Measurements from ENCODE around the gene ZNF516. TPM values are rescaled to one million over a fixed set of nuclear protein-coding genes. Genes with fewer than 3 reads are reported as not detected.

The ZNF516 gene
- total and polyA plus RNA-seq, 2 of the 13 experiments (the other 11 are each of a cell fraction or from before 2014, with no cell fraction given) = 16.6 to 18.7 TPM

GRCh38 chr18:76491776-76492668 is 3.0 kb downstream of the ZNF516 start (continued):
- TF ChIP-seq ZNF800 (CRISPR knock-in tag; IDR thresholded peaks at IDR 0.05) (peak; percentile 66; the same call in 1 of the 2 replicates), RFXANK (CRISPR knock-in tag; IDR thresholded peaks at IDR 0.05) (no peak), FOXO1 (CRISPR knock-in tag; IDR thresholded peaks at IDR 0.05) (no peak), ZNF563 (CRISPR knock-in tag; IDR thresholded peaks at IDR 0.05) (no peak), ZMYM3 (CRISPR knock-in tag; IDR thresholded peaks at IDR 0.05) (no peak), ZHX1 (CRISPR knock-in tag; IDR thresholded peaks at IDR 0.05; ENCODE audit: low read depth) (no peak), CREB1 (IDR thresholded peaks at IDR 0.05) (no peak), CREB1 (CRISPR knock-in tag; IDR thresholded peaks at IDR 0.05) (no peak), SP4 (CRISPR knock-in tag; IDR thresholded peaks at IDR 0.05) (no peak), SCMH1 (CRISPR knock-in tag; IDR thresholded peaks at IDR 0.05; ENCODE audit: borderline replicate concordance) (no peak), HHEX (CRISPR knock-in tag; IDR thresholded peaks at IDR 0.05) (no peak), SNRNP70 (IDR thresholded peaks at IDR 0.05; ENCODE audit: low read depth, low read length) (no peak), ZNF10 (CRISPR knock-in tag; IDR thresholded peaks at IDR 0.05; ENCODE audit: borderline replicate concordance, low read depth) (no peak), IKZF5 (CRISPR knock-in tag; IDR thresholded peaks at IDR 0.05) (no peak), ZNF672 (CRISPR knock-in tag; IDR thresholded peaks at IDR 0.05) (peak; percentile 66; the same call in 1 of the 2 replicates), MIXL1 (CRISPR knock-in tag; IDR thresholded peaks at IDR 0.05) (no peak), DNMT3B (CRISPR knock-in tag; conservative IDR thresholded peaks at IDR 0.05) (no peak), FOXA1 (IDR thresholded peaks at IDR 0.05) (no peak), FOXA1 (CRISPR knock-in tag; IDR thresholded peaks at IDR 0.05) (no peak), MYPOP (CRISPR knock-in tag; IDR thresholded peaks at IDR 0.05) (no peak; the same call in 1 of the 2 replicates), MAZ (IDR thresholded peaks at IDR 0.05; ENCODE audit: borderline replicate concordance, low read depth, low read length) (no peak), MAZ (CRISPR knock-in tag; IDR thresholded peaks at IDR 0.05; ENCODE audit: low read depth) (no peak; the same call in 1 of the 2 replicates)
